SK-N-MC (cell line): ENCODE data around the gene AK3.

Experiments used
- EZH2 ChIP-seq: fragments of 200-600 bp; sonication (generic); IDR thresholded peaks from one replicate; pipeline ENCODE4 v1.6.1; 2017; ENCODE audit warnings: antibody characterized with exemption
- POLR2AphosphoS5 ChIP-seq: IDR thresholded peaks from 2 replicates; pipeline ENCODE4 v1.6.1; 2012; ENCODE audit warnings: mild to moderate bottlenecking, low read depth, low read length, borderline replicate concordance

DNA sequence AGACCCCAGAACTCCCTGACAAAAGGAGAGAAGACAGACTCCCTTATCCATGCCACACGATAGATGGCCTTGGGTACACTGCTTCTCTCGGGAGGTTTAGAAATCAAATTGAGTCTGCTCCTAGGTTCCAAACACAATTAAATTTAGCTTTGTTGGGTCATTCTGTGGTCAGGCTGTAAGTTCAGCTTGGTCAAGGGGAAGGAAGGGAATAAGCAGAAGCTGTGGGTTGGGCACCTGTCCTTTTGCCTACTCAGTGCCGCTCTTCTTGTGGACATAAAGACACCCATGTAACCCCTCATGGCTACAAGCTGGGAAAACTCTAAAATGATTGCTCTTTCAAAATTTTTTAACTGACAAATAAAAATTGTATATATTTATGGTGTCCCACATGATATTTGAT lies 19.1 kb upstream of the AK3 start:
- TF ChIP-seq EZH2 (no peak), POLR2AphosphoS5 (no peak)
